NCI-H446 treated with DMSO at 0.1 percent for 48 hours (cell line): Measurements from ENCODE around the gene FIZ1.
A peak's percentile ranks its signal among the peaks of the same experiment; 100 is the strongest.

ENCODE experiments used
- DNase-seq: peaks from one replicate; lab custom pipeline; 2025; lab: John Stamatoyannopoulos, UW

FIZ1 gene

DNA sequence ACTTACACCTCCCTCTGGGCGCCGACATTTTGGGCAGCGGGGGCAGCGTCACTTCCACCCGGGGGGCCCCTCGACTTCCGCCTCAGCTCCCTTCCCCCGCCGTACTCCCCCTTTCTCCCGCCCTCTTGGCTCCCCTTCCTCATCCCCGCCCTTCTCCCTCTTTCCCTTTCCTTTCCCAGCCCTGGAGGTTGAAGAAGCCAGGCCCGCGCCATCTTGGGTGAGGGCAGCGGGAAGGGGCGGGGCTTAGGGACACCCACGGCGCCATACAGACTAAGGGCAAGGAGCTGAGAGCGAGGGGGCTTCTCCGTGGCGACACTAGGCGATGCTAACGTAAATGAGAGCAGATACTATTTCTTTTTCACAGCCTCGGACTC is at the start of gene FIZ1:
FIZ1 (minus strand) TSS at position 50 of the 374 bp plus-strand sequence. CDS start 1,652 bp downstream, outside the sequence.
- peak; percentile 97 for DNase-seq

DNA sequence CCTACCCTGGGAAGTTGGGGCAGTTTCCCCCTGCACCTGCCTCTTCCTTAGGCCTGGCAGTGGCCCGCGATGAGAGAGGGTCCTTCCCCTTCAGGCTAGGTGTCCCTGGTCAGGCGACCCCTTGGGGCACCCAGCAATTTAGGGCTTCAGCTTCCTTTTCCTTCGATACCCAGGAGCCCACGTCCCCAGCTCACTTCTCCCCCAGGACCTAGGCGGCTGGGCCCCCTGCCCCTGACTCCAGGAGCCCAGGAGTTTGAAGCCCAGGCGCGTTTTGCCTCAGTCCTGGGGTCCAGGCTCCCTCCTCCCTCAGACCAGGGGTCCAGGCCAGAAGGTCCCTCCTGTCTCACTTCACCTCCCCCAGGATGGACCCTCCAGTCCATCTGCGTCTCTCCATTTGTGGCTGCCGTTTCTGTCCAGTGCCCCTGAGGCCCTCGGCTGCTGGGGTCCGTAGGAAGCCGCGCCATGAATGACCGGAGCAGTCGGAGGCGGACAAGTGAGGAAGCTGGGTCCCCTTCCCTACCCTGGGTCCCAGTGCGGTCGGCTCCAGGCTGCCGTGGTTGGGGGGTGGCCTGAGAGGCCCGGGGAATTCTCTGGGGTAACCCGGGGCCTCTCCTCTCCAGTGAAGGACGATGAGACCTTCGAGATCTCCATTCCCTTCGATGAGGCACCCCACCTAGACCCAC is 49.4 kb upstream of the FIZ1 start:
- DNase-seq, result no peak

GRCh38 chr19:55647732-55648584 is 48.6 kb upstream of the FIZ1 start, which contains the start of gene CCDC106:
Gene CCDC106, plus strand, starts transcription at chr19:55648212. Its CDS starts 835 bp downstream, at chr19:55649047.
- DNase-seq, result peak; percentile 81

DNA sequence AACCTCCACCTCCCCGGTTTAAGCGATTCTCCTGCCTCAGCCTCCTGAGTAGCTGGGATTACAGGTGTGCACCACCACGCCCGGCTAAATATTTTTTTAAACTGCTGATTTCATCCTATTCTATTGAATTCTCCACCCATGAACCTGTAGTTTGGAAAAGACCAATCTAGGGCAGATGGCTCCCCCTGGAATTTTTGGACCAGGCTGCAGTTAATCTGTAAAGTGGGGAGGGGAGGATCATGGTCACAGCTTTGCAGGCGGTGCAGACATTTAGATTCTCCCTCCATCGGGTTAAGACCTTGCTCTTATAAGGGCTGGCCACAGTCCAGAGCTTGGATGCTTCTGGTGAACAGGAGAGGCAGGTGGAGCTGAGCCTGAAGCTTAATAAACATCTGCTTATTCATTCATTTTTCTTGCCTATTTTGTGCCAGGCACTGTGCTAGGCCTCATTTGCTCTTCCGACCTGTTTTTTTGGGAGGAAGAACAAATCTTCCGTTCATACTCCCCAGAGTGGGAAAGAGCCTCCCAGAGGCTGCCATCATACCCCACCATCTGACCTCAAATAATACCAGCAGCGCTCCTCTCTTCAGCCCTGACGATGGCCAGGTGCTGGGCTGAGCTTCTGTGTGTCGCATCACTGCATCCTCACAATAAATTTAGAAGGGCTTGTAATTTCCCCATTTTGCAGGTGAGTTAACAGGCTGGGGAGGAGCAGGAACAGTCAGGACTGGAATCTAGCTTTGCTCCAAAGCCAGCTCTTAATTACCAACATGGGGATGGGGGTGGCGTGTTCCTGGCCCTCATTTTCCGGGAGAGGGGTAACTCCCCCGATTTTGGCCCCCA is 47.8 kb upstream of the FIZ1 start:
- DNase-seq, result no peak

GRCh38 chr19:55645512-55645881 is 46.2 kb upstream of the FIZ1 start:
- no peak for DNase-seq

DNA sequence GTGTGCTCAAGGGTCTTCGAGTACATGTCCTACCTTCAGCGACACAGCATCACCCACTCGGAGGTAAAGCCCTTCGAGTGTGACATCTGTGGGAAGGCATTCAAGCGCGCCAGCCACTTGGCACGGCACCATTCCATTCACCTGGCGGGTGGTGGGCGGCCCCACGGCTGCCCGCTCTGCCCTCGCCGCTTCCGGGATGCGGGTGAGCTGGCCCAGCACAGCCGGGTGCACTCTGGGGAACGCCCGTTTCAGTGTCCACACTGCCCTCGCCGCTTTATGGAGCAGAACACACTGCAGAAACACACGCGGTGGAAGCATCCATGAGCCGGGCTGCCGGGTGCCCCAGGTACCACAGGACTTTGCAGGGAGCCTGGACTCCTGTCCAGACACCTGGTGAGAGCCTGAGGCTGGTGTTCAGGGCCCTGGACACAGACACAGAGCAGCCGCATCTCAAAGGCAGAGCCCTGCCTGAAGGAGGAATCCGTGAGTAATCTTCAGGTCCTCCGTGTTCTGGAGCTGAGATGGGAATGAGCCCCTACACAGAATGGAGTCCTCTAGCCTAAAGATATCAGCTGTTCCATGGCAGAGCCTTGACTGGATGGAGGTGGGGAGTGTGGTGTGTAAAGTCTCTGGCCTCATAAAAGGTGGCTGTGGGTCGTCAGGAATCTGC is 45.7 kb upstream of the FIZ1 start:
- DNase-seq, result no peak

- no peak for DNase-seq
Observed at GRCh38 chr19:55644191-55644833, 45.0 kb upstream of the FIZ1 start.

DNA sequence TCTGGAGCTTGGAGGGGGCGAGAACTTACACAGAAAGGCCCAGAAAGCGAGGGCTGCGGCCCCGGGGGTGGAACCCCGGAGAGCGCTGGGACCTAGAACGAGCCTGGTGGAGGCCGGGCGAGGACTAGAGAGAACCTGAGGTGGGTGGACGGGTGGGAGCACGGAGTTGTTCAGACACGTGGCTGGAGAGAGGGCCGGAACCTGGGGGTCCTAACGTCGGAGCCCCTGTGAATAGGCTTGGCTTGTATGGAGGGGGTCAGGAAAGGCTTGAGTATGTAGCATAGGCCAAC is 44.5 kb upstream of the FIZ1 start:
- DNase-seq, result no peak

DNA sequence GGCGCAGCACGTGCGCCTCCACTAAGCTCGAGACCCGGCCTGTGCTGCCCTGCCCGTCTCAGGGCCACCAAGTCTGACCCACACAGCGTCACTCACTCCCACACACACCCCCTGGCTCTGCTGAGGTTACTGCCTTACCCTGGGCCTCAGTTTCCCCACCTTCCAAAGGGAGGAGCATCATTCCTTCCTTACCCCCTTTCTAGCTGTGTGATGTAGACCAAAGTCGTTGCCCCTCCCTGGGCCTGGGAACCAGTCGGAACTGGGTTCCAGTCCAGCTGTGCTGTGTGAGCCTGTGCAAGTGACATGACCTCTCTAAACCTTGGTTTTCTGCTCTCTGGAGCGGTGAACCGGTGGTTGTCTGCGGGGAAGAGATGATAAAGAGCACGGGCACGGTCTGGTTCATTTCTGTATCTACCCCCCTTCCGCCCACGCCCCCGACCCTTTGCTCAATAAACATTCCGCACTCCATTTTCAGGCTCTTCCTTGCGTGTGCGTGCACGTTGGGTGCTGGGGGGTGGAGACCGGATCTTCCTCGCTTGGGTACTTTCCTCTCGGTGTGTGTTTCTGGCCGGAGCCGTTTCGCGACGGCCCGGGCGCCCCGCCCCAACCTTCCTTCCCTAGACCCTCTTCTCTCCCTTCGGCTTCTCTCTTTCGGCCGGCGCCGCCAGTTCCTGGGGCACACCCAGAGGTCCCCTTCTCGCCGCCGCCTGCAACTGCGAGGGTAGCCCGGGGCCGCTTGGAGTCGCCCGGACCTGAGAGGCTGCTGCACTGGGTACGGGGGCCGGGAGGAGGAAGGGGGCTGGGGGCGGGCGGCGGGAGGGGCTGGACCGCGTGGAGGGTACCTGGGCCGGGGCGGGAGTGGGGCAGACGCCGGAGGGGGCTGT is 43.9 kb upstream of the FIZ1 start, which contains the start of gene ZNF581:
ZNF581 (plus strand) TSS at position 647 of the 884 bp plus-strand sequence. CDS start 923 bp downstream, outside the sequence.
- DNase-seq, result peak; percentile 28

DNA sequence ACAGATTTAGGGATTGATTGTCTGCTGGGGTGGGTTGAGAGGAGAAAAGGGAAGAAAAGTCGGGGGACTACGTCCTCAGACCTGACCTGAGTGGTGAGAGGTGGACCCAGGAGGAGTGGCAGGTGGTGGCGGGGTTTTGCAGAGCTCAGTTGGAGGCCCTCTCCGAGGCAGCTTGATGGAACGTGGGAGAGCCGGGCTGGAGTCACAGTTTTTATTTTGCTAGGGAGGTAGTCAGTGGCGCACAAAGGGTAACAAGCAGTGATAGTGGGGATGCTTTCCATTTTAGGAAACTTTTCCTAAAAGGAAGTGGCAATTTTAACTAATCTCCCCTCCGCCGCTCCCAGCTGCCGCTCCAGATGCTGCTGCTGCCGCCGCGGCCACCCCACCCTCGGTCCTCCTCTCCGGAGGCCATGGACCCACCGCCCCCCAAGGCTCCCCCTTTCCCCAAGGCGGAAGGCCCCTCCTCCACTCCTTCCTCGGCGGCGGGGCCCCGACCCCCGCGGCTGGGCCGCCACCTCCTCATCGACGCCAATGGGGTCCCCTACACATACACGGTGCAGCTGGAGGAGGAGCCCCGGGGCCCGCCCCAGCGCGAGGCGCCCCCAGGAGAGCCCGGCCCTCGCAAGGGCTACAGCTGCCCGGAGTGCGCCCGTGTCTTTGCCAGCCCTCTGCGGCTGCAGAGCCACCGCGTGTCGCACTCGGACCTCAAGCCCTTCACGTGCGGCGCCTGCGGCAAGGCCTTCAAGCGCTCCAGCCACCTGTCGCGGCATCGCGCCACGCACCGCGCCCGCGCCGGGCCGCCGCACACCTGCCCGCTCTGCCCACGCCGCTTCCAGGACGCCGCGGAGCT is 43.1 kb upstream of the FIZ1 start:
- DNase-seq, result no peak

DNA sequence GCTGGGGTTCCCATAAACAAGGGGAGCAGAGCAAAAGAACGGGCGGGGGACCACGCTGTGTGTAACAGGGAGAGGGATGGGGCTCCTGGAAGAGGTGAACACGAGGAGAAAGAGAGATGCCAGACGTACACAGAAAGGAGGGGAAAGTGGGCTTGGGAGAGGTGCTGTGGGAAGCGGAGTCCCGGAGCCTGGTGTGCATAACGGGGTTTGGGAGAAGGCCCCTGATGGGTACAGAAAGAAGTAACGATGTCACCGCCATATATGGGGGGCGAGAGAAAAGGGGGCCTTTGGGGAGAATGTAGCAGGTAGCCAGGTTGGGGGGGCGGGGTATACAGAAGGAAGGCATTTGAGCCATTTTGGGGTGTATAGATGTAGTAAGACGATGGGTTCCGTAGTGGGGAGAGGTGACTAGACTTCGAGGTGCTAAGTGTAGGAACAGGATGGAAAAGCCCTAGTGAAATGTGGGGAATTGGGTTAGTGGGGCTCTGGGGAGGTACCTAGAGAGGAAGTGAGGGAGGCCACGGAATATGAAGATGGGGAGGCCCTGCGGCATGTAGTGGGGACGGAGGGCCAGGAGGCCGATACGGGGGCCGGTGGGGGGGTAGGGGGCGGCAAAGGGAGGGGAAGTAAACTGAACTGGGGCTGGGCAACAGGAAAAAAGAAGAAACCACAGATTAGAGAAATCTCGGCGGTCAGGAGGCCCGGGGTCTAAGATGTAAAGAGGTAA is 42.3 kb upstream of the FIZ1 start:
- DNase-seq, result no peak

DNA sequence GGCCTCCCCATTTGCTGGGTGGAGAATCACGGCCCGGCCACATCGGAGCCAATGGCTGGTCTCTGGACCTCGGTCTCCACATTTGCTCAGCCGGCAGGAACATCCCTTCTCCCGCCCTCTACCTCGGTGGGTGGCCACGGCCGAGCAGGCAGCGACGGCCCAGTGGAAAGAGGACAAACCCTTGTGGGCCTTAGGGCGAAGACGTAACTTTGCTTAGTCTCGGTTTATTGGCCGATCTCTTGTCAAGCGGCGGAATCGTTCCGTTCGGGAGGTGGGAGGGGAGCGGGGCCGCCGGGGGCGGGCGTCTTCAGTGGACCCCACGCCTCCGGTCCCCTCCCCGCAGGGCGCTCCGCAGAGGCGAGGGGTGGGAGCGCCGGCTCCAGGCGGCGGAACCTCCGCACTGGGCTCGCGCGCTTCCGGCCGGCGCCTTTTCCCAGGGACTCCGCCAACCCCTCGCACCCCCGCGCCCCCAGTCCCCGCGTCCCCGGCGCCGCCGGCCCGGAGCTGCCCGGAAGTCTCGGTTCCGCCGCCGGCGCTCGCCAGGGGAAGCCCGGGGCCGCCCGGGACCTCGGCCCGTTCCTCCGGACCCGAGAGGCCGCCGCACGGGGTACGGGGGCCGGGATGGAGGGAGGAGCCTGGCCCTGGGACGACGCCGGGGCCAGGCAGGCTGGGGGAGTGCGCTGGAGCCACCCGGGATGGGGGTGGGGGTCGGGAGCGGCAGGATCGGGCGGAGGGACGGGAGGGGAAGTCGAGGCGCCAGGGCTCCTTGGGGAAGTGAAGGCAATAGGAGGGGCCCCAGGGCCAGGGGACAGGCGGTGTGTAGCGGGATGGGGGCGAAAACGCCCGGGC is 41.5 kb upstream of the FIZ1 start, which contains the start of gene ZNF580:
ZNF580 (plus strand) TSS at position 426 of the 849 bp plus-strand sequence. CDS start 1,507 bp downstream, outside the sequence.
- peak; percentile 55 for DNase-seq

GRCh38 chr19:55640043-55640576 is 40.8 kb upstream of the FIZ1 start:
- peak; percentile 53 for DNase-seq

DNA sequence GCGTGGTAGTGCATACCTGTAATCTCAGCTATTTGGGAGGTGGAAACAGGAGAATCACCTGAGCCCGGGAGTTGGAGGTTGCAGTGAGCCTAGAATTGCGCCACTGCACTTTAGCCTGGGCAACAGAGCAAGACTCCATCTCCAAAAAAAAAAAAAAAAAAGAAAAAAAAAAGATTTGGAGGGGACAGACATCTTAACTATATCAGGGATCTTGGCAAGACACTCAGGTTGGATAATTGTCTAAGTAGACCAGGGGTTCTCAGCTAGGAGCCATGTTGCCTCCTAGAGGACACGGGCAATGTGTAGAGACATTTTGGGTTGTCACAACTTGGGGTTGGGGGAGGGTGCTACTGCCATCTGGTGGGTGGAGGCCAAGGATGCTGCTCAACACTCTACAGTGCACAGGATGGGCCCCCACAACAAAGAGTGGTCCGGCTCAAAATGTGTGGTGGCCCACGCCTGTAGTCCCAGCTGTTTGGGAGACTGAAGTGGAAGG is 39.6 kb upstream of the FIZ1 start:
- no peak for DNase-seq

GRCh38 chr19:55637534-55637933 is 38.2 kb upstream of the FIZ1 start:
- no peak for DNase-seq

- no peak for DNase-seq
Observed at GRCh38 chr19:55636723-55637122, 37.4 kb upstream of the FIZ1 start.

DNA sequence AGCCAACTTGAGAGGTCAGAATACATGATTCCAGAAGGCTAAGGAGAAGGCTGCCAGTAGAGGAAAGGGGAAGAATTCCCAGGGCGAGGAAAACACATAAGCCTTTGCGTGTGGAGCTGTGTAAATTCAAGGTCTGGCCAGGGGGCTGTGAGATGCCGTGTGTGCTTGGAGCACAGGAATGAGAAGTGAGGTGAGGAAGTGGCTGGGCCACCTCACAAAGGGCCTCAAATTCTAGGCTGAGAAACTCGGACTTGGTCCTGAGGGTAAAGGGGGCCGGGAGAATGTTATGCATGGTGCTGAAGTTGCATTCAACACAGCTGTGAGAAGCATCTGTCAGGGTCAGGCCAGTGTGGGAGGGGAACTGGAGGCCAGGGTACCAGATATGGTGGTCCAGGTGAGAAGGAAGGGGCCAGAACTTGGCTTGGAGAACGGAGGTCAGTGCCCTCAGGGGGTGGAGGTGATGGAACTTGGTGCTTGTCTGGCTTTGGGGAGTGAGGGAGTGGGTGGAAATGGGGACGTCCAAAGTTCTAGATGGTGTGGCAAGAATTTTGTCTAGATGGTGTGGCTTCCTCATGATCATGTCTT is 36.6 kb upstream of the FIZ1 start:
- no peak for DNase-seq
